22Rv1 (cell line): ENCODE measurements around the gene ENOX2.

Experiments used
- H3K27ac ChIP-seq: fragments of 450-650 bp; 2 replicates; pipeline ENCODE4 v1.5.1; 2017
- ZFX ChIP-seq: fragments of 450-650 bp; IDR thresholded peaks from 2 replicates; pipeline ENCODE4 v1.6.1; 2017; ENCODE audit warnings: antibody characterized with exemption, borderline replicate concordance
- TF ChIP-seq, protein P1 (sequence below): fragments of 450-650 bp; IDR thresholded peaks from 2 replicates; pipeline ENCODE4 v1.5.1; 2017; ENCODE audit warnings: mild to moderate bottlenecking

ENOX2 gene

DNA sequence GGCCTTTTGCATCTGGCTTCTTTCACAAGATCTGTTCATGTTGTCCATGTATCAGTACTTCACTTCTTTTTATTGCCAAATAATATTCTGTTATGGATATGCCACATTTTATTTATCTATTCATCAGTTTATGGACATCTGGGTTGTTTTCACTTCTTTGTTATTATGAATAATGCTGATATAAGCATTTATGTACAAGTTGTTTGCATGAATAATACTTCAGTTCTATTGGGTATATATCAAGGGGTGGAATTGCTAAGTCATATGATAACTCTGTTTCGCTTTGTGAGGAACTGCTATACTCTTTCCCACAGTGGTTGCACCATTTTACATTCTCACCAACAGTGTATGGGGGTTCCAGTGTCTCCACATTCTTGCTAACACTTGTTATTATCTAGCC is 310.8 kb downstream of the ENOX2 start:
- TF ChIP-seq ZFX, result no peak
- TF ChIP-seq, protein P1, sequence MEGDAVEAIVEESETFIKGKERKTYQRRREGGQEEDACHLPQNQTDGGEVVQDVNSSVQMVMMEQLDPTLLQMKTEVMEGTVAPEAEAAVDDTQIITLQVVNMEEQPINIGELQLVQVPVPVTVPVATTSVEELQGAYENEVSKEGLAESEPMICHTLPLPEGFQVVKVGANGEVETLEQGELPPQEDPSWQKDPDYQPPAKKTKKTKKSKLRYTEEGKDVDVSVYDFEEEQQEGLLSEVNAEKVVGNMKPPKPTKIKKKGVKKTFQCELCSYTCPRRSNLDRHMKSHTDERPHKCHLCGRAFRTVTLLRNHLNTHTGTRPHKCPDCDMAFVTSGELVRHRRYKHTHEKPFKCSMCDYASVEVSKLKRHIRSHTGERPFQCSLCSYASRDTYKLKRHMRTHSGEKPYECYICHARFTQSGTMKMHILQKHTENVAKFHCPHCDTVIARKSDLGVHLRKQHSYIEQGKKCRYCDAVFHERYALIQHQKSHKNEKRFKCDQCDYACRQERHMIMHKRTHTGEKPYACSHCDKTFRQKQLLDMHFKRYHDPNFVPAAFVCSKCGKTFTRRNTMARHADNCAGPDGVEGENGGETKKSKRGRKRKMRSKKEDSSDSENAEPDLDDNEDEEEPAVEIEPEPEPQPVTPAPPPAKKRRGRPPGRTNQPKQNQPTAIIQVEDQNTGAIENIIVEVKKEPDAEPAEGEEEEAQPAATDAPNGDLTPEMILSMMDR, result no peak
- H3K27ac ChIP-seq, result no peak overlapping the region

DNA sequence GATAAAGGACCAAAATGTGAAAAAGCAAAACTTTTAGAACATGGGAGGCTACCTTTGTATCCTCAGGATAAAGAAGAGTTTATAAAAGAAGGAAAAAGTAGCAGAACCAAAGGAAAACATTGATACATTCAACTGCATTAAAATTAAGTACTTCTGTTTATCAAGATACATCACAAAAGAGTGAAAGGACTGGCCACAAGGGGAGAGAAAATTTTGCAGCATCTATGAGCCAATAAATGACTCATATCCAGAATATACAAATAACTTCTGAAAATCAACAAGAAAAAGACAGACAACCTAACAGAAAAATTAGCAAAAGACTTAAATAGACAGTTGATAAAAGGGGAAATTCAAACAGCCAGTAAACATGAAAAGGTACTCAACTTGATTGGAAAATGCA is 324.1 kb downstream of the ENOX2 start:
- no peak overlapping the region for H3K27ac ChIP-seq
- no peak for TF ChIP-seq ZFX
- TF ChIP-seq, protein P1, result no peak

DNA sequence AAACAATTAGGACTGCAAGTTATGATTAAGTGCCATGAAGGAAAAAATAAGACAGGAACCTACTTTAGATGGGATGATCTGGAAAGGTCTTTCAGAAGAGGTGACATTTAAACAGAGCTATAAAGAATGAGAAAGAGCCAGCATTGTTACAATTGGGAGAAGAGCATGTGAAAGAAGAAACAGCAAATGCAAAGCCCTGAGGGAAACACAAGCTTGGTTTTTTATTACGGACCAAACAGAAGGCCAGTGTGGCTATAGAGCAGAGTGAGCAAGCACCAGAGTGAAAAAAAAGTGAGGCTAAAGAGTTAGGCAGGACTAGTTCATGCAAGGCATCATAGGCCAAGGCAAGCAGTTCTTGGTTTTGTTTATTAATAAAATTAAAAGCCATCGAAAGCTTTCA is 325.6 kb downstream of the ENOX2 start:
- H3K27ac ChIP-seq, result no peak overlapping the region
- TF ChIP-seq, protein P1, result no peak
- TF ChIP-seq ZFX, result no peak

DNA sequence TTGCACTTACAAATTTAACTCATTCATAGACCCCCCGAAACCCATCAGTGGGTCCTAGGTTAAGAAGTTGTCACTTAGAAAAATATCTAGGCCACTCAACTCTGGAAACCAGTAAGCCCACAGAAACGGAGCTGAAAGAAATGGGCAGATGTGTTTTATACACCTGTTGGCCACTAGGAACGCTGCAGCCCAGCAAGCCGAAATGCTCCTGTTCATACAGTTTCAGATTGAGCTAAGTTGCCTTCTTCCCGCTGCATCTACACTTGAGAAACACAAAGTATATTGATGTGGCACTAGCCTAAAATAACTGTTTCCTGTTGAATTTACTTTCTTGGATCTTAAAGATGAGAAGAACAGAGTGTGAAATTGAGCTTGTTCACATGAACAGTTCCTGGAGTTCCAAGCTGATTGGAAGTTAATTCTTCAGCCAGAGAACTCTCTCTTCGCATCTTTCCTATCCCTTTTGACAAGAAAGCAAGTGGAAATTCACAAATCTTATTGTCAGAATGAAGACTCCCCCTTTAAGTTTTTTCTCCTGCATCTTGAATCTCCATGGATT is 327.1 kb downstream of the ENOX2 start:
- no peak overlapping the region for H3K27ac ChIP-seq
- TF ChIP-seq, protein P1, result peak; percentile 86
- TF ChIP-seq ZFX, result no peak
